IPS-18c (cell line): Measurements from ENCODE around the gene SLC35G2.
A peak's percentile ranks its signal among the peaks of the same experiment; 100 is the strongest.
"Not testable (repeated sequence)": the region's sequence is repeated elsewhere in the genome, so short reads cannot be mapped to it uniquely, and the experiment has no call there.

ENCODE experiments used
- H3K4me3 ChIP-seq: 2 replicates; pipeline ENCODE4 v1.7.0; 2013; ENCODE audit warnings: low read depth, mild to moderate bottlenecking, low read length, moderate library complexity; ENCODE audit not compliant: insufficient read depth
- H3K9me3 ChIP-seq: one replicate; pipeline ENCODE4 v1.6.1; 2013; ENCODE audit warnings: mild to moderate bottlenecking, low read length, moderate library complexity; ENCODE audit not compliant: control insufficient read depth, insufficient read depth

Gene SLC35G2

DNA sequence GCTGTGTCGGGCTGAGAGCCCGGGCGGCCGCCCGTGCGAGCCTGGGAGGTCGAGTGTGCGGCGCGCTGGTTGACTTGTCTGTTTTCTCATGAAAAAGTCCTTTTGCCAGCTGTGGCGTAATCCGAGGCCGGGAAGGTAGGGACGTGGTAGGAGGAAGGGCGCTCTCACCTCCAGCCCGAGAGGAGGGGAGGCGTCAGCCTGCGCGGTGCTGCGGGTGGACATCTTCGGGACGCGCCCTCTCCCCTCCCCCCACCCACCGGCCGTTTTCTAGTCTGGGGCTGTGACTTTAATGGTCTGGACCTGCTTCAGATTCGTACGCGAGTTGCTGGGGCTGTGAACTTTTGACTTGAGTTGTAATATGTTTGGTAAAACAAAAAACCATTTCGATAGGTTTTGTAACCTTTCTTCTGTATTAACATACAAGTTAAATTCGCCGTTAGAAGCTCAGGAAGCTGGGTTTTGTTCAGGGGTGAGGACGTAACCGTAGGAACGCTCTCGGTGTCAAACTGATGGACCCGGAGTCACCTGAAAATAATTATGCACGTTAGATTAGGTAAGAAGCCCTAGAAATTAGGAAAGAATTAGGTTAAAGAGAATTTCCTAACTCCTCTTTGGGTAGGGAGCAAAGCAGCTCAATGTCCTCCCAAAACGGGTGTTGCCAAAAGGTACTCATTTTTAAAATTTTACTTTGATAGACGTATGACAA is 43.8 kb downstream of the SLC35G2 start:
- peak overlapping the region; percentile 94 for H3K4me3 ChIP-seq
- no peaks in the 10 kb centered on the region for H3K9me3 ChIP-seq

DNA sequence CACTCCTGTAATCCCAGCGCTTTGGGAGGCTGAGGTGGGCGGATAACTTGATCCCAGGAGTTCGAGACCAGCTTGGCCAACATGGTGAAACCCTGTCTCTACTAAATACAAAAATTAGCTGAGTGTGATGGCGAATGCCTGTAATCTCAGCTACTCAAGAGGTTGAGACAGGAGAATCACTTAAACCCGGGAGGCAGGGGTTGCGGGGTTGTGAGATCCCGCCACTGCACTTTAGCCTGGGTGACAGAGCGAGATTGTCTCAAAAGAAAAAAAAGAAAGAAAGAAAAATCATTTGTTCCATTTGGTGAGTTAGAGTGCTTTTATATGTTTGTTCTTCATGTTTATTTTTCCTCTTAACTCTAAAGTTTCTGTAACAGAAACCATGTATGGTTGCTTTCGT is 50.4 kb downstream of the SLC35G2 start:
- H3K4me3 ChIP-seq = no peak overlapping the region
- peaks cover 2% of the 10 kb centered on the region for H3K9me3 ChIP-seq

- H3K9me3 ChIP-seq, H3K4me3 ChIP-seq: not testable (repeated sequence)
Measured at GRCh38 chr3:136872258-136872657, 53.3 kb downstream of the SLC35G2 start.

- H3K4me3 ChIP-seq, H3K9me3 ChIP-seq: not testable (repeated sequence)
Measured at GRCh38 chr3:136879510-136879909, 60.6 kb downstream of the SLC35G2 start.

- H3K4me3 ChIP-seq = no peak overlapping the region
- H3K9me3 ChIP-seq = peaks cover 2% of the 10 kb centered on the region
Measured at GRCh38 chr3:136882571-136882970, 63.6 kb downstream of the SLC35G2 start.

DNA sequence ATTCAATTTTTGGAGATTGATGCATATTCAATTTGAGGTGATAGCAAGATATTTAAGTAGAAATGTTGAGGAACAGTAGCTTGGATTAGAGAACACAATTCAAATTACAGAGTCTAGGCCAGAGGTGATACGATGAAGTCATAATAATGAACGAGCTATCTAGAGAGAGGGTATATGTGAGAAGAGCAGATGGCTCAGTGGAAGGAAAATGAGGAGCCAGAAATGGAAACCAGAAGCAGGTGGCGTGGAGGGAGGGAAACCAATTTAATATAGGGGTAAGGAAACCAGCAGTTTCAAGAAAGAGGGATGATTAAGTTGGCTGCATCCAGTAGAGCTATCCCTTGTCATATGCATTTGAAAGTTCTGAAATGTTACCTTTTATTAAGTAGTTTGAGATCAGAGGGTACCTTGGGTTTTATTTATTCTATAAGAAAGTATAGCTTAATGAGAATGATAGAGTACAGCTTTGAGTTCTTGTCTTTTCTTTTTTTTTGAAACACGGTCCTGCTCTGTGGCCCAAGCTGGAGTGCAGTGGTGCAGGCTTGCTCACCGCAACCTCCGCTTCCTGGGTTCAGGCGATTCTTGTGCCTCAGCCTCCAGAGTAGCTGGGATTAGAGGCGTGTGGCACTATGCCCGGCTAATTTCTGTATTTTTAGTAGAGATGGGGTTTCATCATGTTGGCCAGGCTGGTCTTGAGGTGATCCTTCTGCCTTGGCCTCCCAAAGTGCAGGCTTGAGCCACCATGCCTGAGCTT is 65.2 kb downstream of the SLC35G2 start:
- Histone ChIP-seq H3K9me3 (peaks cover 2% of the 10 kb centered on the region), H3K4me3 (no peak overlapping the region)

DNA sequence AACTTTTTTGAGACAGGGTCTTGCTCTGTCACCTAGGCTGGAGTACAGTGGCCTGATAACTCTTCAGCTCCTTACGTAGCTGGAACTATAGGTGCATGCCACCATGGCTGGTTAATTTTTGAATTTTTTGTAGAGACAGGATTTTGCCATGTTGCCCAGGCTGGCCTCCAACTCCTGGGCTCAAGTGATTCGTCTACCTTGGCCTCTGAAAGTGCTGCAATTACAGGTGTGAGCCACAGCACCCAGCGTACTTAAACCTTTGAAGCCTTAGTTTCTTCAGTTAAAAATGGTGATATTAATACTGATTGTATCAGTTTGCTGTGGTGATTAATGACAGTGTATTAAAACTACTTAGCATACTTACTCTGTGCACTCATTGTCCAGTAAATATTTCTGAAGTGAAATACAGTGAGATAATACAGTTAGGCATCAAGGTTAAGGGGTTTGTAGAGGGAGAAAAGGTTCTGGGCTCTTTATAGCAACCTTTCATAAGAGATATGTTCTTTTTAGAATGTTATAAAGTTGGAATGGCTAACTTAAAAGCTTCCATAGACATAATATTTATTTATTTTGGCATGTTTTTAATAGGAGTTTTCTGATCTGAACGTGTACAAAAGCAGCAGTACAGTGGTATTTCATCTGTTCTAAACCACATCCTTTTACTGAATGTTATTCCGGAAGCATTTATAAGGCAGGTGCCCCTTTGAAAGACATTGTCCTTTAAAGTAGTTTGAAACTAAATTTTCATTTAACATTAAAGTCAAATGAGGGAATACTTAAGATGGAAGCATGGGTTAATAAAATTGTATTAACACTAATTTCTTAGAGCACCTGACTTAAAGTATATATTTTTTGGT is 66.7 kb downstream of the SLC35G2 start:
- H3K9me3 ChIP-seq = peaks cover 2% of the 10 kb centered on the region
- no peak overlapping the region for H3K4me3 ChIP-seq

GRCh38 chr3:136889947-136890346 is 71.0 kb downstream of the SLC35G2 start:
- Histone ChIP-seq H3K9me3 (peaks cover 3% of the 10 kb centered on the region), H3K4me3 (no peak overlapping the region)

DNA sequence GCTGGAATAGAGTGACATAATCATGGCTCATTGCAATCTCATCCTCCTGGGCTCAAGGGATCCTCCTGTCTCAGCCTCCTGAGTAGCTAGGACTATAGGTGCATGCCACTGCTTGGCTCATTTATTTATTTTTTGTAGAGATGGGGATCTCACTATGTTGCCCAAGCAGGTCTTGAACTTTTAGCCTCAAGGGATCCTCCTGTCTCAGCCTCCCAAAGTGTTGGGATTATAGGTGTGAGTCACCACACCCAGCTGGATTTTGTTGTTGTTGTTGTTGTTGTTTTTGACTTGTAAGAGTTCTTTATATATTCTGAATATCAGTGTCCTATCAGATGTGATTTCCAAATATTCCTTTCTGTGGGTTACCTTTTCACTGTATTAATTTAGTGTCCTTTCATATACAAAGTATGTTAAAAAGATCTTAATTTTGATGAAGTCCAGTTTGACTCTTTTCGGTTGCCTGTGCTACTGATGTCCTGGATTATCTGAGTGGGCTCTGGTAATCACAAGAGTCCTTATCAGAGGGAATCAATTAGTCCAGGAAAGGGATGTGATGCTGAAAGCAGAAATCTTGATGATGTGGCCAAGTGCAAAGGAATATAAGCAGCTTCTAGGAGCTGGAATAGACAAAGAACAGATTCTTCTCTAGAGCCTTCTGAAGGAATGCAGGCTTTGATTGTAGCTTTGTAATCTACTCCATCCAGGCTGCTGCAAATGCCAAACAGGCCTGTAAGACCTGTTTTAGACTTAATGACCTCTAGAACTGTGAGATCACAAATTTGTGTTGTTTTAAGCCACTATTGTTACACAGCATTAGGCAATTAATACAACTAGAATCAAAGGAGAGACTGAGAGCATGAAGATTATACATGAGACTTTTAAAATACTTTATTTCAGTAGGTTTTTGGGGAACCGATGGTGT is 73.3 kb downstream of the SLC35G2 start:
- Histone ChIP-seq H3K4me3 (no peak overlapping the region), H3K9me3 (peaks cover 3% of the 10 kb centered on the region)

- Histone ChIP-seq H3K9me3 (peaks cover 3% of the 10 kb centered on the region), H3K4me3 (no peak overlapping the region)
Measured at GRCh38 chr3:136893848-136894443, 75.0 kb downstream of the SLC35G2 start.

- H3K4me3 ChIP-seq, H3K9me3 ChIP-seq: not testable (repeated sequence)
Measured at GRCh38 chr3:136897171-136897570, 78.2 kb downstream of the SLC35G2 start.

- no peaks in the 10 kb centered on the region for H3K9me3 ChIP-seq
Measured at GRCh38 chr3:136898549-136898948, 79.6 kb downstream of the SLC35G2 start.

DNA sequence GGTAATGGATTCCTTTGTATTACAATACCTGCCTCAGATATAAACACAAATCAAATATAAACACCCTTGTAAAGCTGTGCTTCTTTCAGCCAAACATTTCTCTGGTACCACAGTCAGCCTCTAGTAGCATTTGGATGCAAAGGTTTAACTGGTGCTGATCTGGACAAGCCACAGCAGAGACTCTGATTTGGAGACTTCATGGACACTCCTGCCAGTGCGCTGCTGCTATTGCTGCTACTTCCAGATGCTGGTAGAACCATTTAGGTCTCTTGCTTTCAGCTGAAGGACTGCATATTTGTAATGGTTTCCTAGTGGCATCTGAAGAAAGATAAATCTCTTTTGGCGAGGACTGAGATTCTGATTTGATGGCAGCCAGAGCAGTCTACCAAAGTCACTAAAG is 80.0 kb downstream of the SLC35G2 start:
- no peak overlapping the region for H3K4me3 ChIP-seq
- H3K9me3 ChIP-seq = no peaks in the 10 kb centered on the region

More at GRCh38 chr3:136898549-136898948, 79.6 kb downstream of the SLC35G2 start:
- no peak overlapping the region for H3K4me3 ChIP-seq

DNA sequence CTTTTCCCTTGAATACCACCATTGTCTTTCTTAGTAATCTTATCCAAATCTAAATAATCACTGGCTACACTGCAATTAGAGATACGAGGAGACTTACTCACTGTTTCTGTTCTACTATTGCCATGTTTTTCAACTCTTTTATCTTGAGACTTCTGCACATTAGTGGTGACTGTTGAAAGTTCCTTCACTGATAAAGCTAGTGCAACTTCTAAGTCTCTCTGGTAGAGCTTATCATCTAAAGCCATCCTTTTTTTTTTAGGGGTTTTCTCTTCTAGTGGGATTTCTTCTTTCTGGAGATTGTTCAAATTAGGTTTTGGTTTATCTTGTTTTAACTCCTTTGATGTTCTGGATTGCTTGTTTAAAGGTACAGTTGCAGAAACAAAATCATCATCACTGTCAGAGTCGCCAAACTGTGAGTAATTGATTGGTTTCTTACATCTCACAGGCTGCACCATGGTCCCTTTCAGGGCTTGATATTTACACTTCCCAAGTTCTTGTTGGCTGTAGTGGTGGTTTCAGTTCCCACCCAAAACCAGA is 80.8 kb downstream of the SLC35G2 start:
- Histone ChIP-seq H3K4me3 (no peak overlapping the region), H3K9me3 (no peaks in the 10 kb centered on the region)

- H3K4me3 ChIP-seq, H3K9me3 ChIP-seq: not testable (repeated sequence)
Measured at GRCh38 chr3:136900694-136901093, 81.8 kb downstream of the SLC35G2 start.

DNA sequence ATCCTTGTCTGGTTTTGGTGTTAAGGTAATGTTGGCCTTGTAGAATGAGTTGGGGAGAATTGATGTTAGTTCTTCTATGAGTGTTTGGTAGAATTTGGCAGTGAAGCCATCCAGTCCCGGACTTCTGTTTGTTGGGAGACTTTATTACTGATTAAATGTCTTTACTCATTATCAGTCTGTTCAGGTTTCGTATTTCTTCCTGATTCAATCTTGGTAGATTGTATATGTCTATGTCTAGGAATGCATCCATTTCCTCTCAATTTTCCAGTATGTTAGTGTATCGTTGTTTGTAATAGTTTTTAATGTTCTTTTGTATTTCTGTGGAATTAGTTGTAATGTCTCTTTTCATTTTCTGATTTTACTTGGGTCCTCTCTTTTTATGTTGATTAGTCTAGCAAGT is 82.5 kb downstream of the SLC35G2 start:
- H3K9me3 ChIP-seq = no peaks in the 10 kb centered on the region
- no peak overlapping the region for H3K4me3 ChIP-seq
